ENCODE results near the gene TRMT1.

DNA sequence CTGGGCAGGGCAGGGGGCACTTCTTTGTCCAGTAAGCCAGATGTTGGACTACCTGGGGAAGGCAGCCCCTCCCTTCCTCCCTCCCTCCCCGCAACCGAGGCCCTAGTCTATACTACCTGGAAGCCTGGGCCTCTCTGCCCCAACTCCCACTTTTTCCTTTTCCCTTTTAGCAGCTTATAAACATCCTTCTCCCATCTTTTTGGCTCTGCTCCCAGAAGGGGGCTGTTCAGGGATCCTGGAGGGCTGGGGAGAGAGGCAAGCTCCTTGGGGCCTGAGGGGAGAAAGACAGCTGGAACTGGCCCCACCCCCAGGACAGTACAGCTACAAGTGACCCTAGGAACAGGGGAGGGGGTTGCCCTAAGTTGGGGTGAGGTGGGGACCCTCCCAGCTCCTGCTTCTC, 58.8 kb downstream of the TRMT1 start:
- TF ChIP-seq, protein P1, sequence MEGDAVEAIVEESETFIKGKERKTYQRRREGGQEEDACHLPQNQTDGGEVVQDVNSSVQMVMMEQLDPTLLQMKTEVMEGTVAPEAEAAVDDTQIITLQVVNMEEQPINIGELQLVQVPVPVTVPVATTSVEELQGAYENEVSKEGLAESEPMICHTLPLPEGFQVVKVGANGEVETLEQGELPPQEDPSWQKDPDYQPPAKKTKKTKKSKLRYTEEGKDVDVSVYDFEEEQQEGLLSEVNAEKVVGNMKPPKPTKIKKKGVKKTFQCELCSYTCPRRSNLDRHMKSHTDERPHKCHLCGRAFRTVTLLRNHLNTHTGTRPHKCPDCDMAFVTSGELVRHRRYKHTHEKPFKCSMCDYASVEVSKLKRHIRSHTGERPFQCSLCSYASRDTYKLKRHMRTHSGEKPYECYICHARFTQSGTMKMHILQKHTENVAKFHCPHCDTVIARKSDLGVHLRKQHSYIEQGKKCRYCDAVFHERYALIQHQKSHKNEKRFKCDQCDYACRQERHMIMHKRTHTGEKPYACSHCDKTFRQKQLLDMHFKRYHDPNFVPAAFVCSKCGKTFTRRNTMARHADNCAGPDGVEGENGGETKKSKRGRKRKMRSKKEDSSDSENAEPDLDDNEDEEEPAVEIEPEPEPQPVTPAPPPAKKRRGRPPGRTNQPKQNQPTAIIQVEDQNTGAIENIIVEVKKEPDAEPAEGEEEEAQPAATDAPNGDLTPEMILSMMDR (IDR thresholded peaks at IDR 0.05; ENCODE audit: control extremely low read depth in 1 of 3, insufficient read depth in 1 of 3, low read depth in 1 of 3, low read length in 3 of 3) = no peak
- TF ChIP-seq GABPA (IDR thresholded peaks at IDR 0.05; ENCODE audit: borderline replicate concordance, insufficient read depth, low read length) (no peak), HDAC6 (IDR thresholded peaks at IDR 0.05; ENCODE audit: low read depth, low read length) (no peak), POLR2A (IDR thresholded peaks at IDR 0.05; ENCODE audit: control extremely low read depth in 1 of 2, low read depth in 2 of 2, low read length in 2 of 2) (no peak), EP300 (IDR thresholded peaks at IDR 0.05; ENCODE audit: borderline replicate concordance in 1 of 2, low read depth in 2 of 2, low read length in 2 of 2) (no peak), CREB1 (IDR thresholded peaks at IDR 0.05) (no peak), JUN (IDR thresholded peaks at IDR 0.05; ENCODE audit: low read depth, low read length) (no peak), YY1 (IDR thresholded peaks at IDR 0.05; ENCODE audit: low read depth, low read length) (no peak), EZH2 (IDR thresholded peaks at IDR 0.05; ENCODE audit: low read depth, low read length, severe bottlenecking) (no peak), RAD21 (IDR thresholded peaks at IDR 0.05 in 1 of 2, conservative IDR thresholded peaks at IDR 0.05 in 1 of 2; ENCODE audit: low read depth in 2 of 2, low read length in 2 of 2) (no peak), MAFK (IDR thresholded peaks at IDR 0.05; ENCODE audit: low read depth, low read length) (no peak)
- TF ChIP-seq, protein P2, sequence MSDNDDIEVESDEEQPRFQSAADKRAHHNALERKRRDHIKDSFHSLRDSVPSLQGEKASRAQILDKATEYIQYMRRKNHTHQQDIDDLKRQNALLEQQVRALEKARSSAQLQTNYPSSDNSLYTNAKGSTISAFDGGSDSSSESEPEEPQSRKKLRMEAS (IDR thresholded peaks at IDR 0.05) = no peak

Measured in H1 (cell line).